HL-60 (cell line): ENCODE results near the gene LRRN4.

Experiments
- POLR2AphosphoS5 ChIP-seq: IDR thresholded peaks from 2 replicates; pipeline ENCODE4 v1.6.1; 2012; ENCODE audit warnings: low read depth
- TF ChIP-seq, protein P1 (sequence below): IDR thresholded peaks from one replicate; pipeline ENCODE4 v1.5.1; 2011; ENCODE audit warnings: low read length, control low read depth, inconsistent platforms; ENCODE audit not compliant: insufficient read depth
- TF ChIP-seq, protein P2 (sequence below): IDR thresholded peaks from 2 replicates; pipeline ENCODE4 v1.6.1; 2012; ENCODE audit warnings: low read depth; ENCODE audit not compliant: insufficient replicate concordance

DNA sequence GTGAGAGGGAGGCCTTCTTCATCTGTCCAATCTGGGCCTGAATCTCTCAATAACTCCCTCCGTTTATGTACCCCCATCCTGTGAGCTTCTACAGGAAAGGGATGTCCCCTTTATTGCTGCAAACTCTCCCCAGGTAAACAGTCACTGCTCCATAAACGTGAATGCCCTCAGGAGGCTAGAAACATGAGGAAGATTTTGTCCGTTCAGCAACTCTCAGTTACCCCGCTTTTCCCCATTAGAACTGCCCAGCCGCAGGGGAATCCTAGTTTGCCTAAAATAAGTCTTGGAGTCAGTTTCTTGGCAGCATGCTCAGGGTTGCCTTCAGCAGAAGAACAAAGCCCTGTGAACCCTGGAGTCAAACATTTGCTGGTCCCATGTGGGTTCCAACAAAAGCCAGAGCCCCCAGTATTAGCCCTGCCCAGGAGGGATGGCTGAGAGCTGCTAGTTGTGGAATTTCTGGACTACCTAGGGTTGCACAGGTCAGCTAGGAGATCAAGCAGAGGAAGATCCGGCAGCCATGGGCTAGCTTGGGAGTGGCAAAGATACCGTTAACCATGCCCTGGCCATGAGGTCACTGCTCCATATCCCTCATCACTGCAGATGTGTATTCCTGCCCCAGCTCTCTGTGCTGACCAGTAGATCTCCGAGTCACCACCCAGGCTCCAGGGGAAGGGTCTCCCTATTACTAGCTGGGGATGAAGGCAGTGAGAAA is 640 bp downstream of the LRRN4 start:
- TF ChIP-seq, protein P1, sequence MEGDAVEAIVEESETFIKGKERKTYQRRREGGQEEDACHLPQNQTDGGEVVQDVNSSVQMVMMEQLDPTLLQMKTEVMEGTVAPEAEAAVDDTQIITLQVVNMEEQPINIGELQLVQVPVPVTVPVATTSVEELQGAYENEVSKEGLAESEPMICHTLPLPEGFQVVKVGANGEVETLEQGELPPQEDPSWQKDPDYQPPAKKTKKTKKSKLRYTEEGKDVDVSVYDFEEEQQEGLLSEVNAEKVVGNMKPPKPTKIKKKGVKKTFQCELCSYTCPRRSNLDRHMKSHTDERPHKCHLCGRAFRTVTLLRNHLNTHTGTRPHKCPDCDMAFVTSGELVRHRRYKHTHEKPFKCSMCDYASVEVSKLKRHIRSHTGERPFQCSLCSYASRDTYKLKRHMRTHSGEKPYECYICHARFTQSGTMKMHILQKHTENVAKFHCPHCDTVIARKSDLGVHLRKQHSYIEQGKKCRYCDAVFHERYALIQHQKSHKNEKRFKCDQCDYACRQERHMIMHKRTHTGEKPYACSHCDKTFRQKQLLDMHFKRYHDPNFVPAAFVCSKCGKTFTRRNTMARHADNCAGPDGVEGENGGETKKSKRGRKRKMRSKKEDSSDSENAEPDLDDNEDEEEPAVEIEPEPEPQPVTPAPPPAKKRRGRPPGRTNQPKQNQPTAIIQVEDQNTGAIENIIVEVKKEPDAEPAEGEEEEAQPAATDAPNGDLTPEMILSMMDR, result no peak
- TF ChIP-seq, protein P2, sequence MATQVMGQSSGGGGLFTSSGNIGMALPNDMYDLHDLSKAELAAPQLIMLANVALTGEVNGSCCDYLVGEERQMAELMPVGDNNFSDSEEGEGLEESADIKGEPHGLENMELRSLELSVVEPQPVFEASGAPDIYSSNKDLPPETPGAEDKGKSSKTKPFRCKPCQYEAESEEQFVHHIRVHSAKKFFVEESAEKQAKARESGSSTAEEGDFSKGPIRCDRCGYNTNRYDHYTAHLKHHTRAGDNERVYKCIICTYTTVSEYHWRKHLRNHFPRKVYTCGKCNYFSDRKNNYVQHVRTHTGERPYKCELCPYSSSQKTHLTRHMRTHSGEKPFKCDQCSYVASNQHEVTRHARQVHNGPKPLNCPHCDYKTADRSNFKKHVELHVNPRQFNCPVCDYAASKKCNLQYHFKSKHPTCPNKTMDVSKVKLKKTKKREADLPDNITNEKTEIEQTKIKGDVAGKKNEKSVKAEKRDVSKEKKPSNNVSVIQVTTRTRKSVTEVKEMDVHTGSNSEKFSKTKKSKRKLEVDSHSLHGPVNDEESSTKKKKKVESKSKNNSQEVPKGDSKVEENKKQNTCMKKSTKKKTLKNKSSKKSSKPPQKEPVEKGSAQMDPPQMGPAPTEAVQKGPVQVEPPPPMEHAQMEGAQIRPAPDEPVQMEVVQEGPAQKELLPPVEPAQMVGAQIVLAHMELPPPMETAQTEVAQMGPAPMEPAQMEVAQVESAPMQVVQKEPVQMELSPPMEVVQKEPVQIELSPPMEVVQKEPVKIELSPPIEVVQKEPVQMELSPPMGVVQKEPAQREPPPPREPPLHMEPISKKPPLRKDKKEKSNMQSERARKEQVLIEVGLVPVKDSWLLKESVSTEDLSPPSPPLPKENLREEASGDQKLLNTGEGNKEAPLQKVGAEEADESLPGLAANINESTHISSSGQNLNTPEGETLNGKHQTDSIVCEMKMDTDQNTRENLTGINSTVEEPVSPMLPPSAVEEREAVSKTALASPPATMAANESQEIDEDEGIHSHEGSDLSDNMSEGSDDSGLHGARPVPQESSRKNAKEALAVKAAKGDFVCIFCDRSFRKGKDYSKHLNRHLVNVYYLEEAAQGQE, result no peak
- TF ChIP-seq POLR2AphosphoS5, result no peak
